ENCODE results near the gene GPD1. TPM values are rescaled to one million over a fixed set of nuclear protein-coding genes. Genes with fewer than 3 reads are reported as not detected.

GPD1 gene
- total and polyA plus RNA-seq, 9 of the 15 experiments (the other 6 are each of a cell fraction or from before 2014, with no cell fraction given): 0.13 to 1.00 (median 0.55) TPM

GRCh38 chr12:50055831-50056638 lies 47.8 kb upstream of the GPD1 start (continued):
- TF ChIP-seq RFX7 (CRISPR knock-in tag; IDR thresholded peaks at IDR 0.05) (no peak), ZNF778 (CRISPR knock-in tag; IDR thresholded peaks at IDR 0.05) (no peak), ZNF766 (CRISPR knock-in tag; conservative IDR thresholded peaks at IDR 0.05) (no peak), POLR2H (tag; IDR thresholded peaks at IDR 0.05; ENCODE audit: low read depth) (no peak), ZNF408 (CRISPR knock-in tag; IDR thresholded peaks at IDR 0.05; ENCODE audit: low read depth) (no peak), SNIP1 (IDR thresholded peaks at IDR 0.05; ENCODE audit: low read depth) (no peak), PHF21A (IDR thresholded peaks at IDR 0.05; ENCODE audit: borderline replicate concordance, low read depth) (no peak), ILF3 (IDR thresholded peaks at IDR 0.05; ENCODE audit: borderline replicate concordance) (no peak), TFAM (CRISPR knock-in tag; conservative IDR thresholded peaks at IDR 0.05) (no peak), CBFB (CRISPR knock-in tag; IDR thresholded peaks at IDR 0.05) (no peak), BDP1 (IDR thresholded peaks at IDR 0.05; ENCODE audit: insufficient read depth, insufficient read length) (no peak), ZNF347 (CRISPR knock-in tag; IDR thresholded peaks at IDR 0.05; ENCODE audit: low read depth) (no peak), STAT5B (CRISPR knock-in tag; IDR thresholded peaks at IDR 0.05) (no peak), PRMT5 (CRISPR knock-in tag; IDR thresholded peaks at IDR 0.05) (no peak), FIP1L1 (IDR thresholded peaks at IDR 0.05; ENCODE audit: low read depth, low read length, poor library complexity, severe bottlenecking) (no peak), KLF1 (tag; IDR thresholded peaks at IDR 0.05) (no peak), MCM5 (IDR thresholded peaks at IDR 0.05; ENCODE audit: low read depth) (no peak), DDX20 (tag; IDR thresholded peaks at IDR 0.05; ENCODE audit: low read depth) (no peak), CTCF (IDR thresholded peaks at IDR 0.05 in 2 of 3, conservative IDR thresholded peaks at IDR 0.05 in 1 of 3; ENCODE audit: insufficient read depth in 2 of 3, low read depth in 1 of 3, low read length in 3 of 3) (peak; percentile 88 to 99 (median 93))
- TF ChIP-seq, protein P1, sequence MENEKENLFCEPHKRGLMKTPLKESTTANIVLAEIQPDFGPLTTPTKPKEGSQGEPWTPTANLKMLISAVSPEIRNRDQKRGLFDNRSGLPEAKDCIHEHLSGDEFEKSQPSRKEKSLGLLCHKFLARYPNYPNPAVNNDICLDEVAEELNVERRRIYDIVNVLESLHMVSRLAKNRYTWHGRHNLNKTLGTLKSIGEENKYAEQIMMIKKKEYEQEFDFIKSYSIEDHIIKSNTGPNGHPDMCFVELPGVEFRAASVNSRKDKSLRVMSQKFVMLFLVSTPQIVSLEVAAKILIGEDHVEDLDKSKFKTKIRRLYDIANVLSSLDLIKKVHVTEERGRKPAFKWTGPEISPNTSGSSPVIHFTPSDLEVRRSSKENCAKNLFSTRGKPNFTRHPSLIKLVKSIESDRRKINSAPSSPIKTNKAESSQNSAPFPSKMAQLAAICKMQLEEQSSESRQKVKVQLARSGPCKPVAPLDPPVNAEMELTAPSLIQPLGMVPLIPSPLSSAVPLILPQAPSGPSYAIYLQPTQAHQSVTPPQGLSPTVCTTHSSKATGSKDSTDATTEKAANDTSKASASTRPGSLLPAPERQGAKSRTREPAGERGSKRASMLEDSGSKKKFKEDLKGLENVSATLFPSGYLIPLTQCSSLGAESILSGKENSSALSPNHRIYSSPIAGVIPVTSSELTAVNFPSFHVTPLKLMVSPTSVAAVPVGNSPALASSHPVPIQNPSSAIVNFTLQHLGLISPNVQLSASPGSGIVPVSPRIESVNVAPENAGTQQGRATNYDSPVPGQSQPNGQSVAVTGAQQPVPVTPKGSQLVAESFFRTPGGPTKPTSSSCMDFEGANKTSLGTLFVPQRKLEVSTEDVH (IDR thresholded peaks at IDR 0.05; ENCODE audit: low read depth, partially characterized antibody): no peak
- TF ChIP-seq, protein P2, sequence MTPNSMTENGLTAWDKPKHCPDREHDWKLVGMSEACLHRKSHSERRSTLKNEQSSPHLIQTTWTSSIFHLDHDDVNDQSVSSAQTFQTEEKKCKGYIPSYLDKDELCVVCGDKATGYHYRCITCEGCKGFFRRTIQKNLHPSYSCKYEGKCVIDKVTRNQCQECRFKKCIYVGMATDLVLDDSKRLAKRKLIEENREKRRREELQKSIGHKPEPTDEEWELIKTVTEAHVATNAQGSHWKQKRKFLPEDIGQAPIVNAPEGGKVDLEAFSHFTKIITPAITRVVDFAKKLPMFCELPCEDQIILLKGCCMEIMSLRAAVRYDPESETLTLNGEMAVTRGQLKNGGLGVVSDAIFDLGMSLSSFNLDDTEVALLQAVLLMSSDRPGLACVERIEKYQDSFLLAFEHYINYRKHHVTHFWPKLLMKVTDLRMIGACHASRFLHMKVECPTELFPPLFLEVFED (CRISPR knock-in tag; conservative IDR thresholded peaks at IDR 0.05): no peak
- TF ChIP-seq, protein P3, sequence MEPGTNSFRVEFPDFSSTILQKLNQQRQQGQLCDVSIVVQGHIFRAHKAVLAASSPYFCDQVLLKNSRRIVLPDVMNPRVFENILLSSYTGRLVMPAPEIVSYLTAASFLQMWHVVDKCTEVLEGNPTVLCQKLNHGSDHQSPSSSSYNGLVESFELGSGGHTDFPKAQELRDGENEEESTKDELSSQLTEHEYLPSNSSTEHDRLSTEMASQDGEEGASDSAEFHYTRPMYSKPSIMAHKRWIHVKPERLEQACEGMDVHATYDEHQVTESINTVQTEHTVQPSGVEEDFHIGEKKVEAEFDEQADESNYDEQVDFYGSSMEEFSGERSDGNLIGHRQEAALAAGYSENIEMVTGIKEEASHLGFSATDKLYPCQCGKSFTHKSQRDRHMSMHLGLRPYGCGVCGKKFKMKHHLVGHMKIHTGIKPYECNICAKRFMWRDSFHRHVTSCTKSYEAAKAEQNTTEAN (CRISPR knock-in tag; IDR thresholded peaks at IDR 0.05): no peak
